NCI-H2227 treated with DMSO at 0.1 percent for 48 hours (cell line): Measurements from ENCODE around the gene TNFRSF14.

Source experiments
- DNase-seq: peaks from one replicate; lab custom pipeline; 2025; lab: John Stamatoyannopoulos, UW

TNFRSF14 gene

DNA sequence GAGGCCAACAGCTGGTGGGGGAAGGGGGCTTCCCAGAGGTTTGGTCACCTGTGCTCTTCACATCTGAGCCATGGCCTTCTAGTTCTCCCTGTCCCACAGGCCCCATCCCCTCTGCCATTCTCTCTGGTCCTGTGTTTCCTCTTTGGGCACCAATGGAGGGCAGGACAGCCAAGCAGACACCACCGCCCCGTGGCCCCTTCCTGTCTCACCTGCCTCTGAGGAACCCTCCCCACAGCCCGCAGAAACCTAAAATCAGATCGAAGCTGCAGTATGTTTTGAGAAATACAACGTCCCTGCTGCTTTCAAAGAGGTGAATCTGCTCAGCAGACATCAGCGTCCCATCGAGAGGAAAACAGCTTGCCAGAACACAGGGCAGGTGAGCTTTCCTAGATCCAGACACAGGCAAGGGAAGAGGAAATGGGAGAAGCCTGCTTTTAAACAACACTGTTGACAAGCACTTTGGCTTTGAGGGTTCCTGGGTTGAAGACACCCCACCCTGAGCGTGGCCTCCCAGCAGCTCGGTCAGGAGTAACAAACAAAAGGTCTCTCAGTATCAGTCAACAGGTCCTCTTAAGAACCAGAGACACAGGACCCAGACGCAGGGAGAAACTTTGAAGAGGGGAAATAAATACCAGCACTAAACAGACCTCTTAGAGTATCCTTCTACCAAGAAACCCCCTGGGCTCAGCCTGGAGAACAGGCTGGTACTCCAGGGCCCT, 32.1 kb upstream of the TNFRSF14 start:
- DNase-seq = no peak

DNA sequence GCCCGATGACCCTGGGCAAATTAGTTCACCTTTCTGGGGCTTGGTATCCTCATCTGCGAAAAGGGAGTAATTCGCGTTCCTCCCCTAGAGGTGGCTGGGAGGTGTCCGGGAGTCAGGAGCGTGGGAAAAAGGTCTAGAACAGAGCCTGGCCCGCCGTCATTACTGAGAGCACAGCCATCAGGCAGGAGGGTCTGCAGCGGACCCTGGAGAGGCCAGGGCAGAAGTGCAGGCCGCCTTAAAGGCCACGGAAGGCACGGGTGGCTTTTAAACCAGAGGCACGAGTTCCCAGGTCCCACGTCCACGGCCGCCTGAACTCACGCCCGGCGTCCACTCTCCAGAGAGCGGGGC, 30.6 kb upstream of the TNFRSF14 start:
- DNase-seq = no peak

DNA sequence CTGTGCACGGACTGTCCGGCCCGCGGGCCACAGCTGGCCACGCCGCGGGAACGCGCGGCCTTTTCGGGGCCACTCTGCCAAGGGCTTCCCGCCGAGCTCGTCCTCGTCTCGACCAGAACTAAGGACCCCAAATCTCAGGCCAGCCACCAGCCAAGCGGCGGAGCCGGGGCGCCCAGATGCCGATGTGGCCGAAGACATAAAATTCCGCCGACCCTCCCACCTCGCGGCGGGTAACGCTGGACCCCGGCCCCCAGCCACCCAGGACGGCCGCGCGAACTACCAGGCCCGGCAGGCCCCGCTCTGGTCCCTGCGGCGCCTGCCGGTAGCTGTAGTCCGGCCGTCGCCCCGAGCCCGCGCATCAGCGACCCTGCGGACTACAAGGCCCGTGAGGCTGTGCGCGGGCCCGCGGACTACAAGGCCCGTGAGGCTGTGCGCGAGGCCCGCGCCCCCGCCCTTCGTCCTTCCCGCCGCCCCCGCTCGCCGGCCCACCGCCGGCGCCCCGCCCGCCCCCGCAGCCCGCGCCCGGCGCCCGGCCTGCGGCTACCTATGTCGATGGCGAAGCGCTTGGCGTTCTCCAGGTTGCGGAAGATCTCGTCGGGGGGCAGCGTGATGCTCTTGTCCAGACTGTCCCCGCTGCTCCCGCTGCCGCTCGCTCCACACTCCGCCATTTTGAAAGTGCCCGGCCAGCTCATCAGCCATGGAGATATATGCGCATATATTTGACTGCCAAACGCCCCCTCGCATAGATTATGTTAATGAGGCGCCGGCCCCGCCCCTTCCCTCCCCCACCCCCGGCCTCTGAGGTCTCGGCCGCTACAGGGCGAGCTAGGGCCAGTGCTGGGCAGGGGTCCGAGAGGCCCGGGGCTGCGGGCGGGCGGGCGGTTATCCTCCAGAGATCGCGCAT, 30.0 kb upstream of the TNFRSF14 start, which contains the start of gene PANK4:
PANK4 (minus strand) TSS at position 677 of the 904 bp plus-strand sequence; CDS start at position 668, 9 bp downstream.
- DNase-seq = peak; percentile 88

DNA sequence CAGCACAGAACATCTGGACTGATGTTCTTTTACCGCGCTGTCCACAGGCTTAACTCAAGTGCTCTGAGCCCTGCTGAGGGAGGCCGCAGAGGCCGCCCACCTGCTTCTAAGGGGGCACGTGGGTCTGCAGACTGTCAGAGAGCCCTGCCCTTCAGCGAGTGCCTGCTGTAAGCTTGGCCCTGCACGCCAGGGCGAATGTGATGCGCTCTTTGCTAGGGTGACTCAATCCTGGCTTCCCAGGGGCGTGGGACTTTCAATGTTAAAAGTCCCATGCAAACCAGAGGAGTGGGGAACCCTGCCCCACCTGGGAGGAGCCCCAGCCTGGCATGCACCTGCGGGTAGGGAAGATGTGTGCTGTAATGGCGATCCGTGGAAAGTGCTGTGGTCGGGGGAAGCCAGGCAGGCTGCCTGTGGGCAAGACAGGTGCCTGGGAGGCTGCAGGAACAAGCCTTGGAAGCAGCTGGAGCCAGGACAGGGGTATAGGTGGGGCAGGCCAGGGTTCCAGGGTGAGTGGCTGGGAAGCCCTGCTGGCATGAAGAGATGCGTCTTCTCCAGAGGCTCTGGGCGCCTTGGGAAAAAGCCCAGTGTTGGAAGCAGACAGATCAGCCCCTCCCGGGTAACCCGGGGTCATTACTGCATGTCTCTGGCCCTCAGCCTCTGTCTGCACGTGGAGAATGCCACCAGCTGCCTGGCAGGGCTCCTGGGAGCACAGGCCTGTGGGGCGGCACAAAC, 29.2 kb upstream of the TNFRSF14 start:
- peak; percentile 71 for DNase-seq

DNA sequence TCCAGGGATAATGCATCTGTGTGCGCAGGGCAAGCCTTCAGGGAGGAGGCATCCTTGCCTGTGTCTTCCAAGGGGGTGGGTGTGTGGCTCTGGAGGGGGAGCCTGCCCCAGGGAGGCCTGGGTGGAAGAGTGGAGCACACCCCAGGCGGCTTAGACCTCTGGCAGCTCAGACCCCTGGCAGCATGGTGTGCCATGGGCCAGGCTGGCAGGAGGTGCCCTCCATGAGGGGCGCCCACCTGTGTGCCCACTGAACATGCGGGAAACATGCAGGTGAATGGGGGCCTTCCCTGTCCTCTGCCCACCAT, 28.7 kb upstream of the TNFRSF14 start:
- DNase-seq = no peak

DNA sequence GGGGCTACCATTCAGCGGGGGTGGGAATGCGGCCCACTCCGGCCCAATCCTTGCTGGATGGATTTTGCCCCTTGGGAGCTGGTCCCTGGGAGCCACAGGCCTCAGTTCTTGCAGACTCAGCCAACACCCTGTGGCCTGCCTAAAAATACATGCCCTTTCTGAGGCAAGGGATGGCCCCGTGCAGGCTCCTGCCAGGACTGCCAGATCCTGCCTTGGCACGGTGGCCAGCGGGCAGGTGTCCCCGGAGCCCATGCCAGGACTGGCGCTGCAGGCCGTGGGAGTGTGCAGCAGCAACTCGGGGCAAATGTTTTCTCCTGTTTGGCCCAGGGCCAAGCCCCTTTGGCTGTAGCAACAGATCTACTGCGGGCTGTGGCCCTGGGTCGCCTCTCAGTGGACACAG, 28.2 kb upstream of the TNFRSF14 start:
- DNase-seq = no peak

DNA sequence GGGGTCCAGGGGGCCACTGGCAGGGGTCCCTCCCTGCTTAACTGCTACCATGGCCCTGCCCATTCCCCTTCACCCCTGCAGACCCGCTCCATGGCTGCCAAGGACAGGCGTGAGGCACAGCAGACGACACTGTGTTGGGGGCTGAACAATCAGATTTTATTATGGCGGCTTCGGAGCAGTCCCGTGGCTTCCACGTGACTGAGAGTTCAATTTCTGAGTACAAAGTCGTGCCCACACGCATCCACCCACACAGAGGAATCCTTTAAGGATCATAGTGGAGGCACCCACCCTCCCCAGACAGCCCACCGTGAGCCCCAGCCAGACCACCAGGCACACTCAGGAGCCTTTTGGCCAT, 27.6 kb upstream of the TNFRSF14 start:
- DNase-seq = no peak

DNA sequence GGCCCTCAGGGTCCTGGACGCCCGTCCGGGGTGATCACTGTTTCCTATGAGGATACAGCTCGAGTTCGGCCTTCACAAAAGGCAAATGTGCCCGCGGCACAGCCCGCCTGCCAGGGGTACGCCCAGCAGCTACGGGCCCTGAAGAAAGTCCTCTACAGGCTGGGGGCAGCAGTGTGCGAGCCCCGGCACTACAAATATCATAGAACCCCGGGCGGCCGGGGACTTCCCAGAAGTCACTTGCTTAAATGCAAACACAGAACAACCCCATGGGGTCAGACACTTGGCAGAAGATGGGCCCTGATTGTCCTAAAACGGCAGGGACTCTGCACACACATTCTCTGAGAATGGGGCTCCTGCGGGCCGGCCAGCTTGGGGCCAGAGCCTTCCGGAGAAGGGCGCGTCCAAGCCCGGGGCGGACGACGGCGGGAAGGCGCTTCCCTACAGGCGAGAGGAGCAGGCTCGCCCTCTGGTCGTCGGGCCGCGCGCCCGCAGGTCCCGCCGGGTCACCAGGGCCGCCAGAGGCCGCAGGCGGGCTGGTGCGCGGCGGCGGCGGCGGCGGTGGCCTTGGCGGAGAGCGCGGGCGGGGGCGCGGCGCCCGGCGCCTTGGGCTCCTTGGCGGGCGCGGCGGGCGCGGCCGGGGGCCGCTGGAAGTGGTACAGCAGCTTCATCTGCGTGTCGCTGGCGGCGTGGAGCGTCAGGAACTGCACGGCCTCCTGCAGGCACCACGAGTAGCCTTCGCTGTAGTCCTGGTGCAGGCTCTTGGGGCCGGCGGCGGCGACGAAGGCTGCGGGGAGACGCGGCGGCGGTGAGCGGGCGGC, 27.0 kb upstream of the TNFRSF14 start:
- DNase-seq = no peak

DNA sequence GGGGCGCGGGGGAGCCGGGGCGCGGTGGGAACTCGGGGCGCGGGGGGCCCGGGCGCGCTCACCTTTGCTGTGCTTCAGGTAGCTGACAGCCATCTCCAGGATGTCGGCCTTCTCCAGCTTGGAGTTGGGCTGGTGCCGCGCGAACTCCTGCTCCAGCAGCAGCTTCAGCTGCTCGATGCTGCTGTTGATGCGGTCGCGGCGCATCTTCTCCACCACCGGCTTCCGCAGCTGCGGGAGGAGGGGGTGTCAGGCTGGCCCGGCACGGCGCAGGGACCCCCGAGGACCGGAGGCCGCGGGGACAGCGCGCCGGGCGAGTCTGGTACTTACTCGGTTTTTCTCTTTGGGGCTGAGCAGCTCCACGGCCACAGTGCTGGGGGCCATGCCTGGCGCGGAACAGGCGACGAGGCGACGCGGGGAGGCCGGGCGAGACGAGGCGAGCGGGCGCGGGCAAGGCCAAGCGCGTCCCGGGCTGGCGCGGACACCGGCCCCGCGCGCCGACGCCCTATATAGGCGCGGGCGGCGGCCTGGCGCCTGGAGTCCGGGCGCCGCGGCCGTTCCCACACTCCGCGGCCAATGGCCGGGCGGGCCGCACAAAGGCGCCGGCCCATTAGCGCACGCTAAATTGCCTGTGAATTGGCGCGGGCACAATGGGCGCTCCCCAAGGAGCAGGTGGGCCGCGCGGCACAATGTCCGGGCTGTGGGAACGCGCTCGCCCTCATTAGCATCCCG, 26.2 kb upstream of the TNFRSF14 start, which contains the start of gene HES5:
HES5 (minus strand) TSS at position 480 of the 729 bp plus-strand sequence; CDS start at position 381, 99 bp downstream.
- DNase-seq = no peak

DNA sequence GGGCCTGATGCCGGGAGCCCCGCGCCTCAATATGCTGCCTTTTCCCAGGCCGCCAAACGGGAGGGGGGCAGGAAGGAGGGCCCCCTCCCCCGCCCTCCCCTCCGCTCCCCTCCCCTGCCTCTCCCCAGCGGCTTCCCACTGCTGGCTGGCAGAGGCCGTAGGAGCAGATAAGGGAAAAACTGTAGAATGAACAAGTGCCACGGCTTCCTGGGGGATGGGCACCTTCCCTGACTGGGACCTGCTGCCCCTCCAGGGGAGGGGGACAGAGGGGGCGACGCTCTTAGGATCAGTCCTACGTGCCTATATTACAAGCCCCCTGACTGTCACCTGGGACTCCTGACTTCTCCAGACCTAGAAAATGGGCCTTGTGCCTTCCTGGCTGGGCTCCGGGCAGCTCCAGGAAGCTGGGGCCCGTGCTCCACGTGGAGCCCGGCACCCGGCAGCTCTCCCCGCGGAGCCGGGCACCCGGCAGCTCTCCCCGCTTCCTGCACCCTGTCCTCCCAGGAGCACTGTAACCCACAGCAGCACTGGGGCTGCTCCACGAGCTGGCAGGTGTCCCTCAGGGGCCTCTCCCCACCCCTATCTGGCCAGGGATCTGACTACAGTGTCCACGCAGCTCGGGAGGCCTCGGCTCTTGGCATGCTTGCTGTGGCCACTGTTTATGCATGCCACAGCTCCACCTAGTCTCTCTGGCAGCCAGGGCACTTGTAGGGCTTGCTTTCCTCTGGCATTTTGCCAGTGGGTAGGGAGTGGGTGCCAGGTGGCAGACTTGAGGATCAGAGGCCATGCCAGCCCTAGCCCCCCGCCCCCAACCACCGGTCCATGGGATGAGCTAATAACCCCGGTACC, 25.4 kb upstream of the TNFRSF14 start:
- peak; percentile 14 for DNase-seq

DNA sequence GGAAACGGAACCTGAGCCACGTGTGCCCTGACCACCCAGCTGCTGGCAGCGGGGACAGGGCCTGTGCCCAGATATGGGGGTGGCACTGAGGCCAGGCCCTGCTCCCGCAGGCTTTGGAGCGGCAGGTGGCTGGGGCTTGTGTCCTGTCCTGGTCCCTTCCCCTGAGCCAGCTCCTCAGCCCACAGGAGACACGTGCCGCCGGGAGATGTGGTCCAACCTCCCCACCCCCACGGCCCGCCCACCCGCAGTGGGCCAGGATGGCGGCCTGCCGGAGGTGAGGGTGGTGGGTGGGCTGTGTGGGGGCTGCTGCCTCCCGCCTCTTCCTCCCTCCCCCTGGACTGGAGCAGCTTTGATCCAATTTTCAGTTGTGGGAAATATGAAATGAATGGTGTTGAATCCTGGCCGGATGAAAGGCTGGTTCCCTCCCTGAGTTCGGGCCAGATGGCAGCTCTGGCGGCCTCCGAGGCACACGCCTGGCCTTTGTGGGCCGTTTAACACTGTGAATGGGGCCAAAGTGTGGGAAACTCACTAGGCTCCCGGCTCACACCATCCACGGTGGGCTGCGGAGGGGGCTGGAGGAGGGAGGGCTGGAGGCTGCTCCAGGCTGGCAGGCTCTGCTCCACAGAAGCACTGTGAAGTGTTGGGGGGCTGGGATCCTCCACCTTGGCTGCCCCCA, 23.5 kb upstream of the TNFRSF14 start:
- no peak for DNase-seq

DNA sequence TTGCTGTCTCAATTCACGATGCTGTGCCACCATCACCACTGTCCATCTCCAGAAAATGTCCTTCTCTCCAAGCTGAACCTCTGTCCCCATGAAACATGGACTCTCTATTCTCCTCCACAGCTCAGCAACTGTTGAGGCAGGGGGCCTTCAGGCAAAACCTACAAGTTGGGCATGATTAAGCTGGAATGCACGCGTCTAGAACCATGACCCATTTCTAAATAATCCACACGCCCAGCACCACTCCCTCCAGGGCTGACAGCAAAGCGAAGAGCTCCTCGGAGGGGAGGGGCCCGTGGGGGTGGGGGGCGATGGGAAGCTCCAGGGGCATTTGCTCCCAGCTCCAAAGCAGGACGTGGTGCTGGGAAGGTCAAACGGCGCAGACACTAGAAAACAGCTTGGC, 22.8 kb upstream of the TNFRSF14 start:
- DNase-seq = no peak

DNA sequence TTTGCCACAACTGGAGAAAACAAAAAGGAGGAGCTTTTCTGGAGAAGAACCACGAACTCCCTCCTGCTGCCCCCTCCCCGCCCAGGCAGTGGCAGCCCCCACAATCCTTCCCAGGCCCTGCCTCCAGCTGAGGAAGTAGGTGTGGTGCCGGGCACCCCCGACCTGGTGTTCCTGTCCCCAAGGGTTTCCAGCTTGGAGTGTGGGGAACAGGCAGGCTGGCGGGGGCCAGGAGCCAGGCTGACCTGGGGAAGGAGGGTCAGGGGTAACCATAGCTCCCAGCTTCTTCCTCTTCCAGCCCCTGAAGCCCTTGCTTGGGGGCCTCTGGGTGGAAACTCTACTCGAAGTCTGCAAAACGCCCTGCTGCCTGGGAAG, 21.9 kb upstream of the TNFRSF14 start:
- no peak for DNase-seq

DNA sequence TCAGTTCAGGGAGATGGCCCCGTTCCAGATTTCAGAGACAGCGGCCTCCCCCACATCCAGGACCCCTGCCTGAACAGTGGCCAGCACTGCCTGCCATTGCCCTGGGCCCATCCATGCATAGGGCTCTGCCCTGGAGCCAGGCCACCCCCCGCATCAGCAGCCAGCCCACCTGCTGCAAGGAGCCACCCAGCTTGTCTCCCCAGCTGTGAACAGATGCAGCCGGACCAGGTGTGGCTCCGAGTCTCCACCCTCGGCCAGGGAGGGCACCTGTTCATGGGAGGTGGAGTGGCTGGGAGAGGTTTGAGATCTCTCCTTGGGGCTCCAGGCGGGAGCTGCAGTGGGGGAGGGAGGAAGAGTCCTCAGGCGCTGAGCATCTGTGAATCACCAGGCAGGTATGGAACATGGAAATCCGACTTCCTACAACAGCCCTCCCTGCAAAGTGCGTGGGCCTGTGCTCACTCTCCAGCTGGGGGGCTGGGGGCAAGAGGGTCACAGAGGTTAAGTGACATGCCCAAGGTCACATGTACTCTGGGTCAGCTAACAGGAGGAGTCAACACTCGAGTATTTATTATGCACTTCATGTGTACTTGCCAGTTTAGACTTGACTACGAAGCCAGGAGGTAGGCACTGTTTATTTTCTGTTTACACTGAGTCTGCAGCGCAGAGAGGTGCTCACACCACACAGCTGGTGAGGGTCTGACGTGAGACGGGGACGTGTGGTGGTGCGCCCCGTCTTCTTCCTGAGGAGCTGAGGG, 21.3 kb upstream of the TNFRSF14 start:
- DNase-seq = no peak

DNA sequence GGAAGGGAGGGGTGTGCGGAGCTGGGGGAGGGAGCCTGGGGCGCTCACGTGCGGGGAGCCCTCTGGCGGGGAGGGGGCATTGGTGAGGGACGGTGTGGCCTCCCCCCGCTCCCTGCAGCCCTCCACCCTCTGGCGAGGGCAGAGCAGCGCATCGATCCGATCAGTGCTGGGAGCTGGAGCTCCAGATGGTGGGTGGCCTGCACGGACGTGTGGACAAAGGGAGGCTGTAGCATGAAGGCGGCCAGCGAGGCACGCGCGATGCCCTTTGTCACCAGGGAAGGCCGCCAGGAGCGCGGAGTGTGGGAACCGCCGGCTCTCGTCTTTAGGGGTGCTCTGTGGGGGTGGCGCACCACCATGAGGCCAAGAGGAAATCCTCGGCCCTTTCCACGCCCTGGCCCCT, 20.7 kb upstream of the TNFRSF14 start:
- no peak for DNase-seq

DNA sequence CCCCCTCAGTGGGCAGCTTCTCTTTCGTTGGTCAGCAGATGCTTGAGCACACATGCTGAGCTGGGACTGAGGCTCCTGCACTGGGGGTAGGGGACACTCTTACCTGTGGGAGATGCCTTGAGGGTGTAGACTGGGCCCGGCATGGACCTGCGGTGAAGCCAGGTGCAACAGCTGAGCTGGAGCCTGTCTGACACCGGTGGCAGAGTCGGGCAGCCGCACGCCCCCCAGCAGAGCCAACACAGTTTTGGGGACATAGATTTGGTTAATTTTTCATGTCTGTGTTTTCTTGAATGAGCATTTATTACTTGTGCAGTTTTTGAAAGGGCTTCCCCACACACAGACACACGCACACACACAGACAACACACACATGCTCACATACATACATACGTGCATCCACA, 20.2 kb upstream of the TNFRSF14 start:
- no peak for DNase-seq

DNA sequence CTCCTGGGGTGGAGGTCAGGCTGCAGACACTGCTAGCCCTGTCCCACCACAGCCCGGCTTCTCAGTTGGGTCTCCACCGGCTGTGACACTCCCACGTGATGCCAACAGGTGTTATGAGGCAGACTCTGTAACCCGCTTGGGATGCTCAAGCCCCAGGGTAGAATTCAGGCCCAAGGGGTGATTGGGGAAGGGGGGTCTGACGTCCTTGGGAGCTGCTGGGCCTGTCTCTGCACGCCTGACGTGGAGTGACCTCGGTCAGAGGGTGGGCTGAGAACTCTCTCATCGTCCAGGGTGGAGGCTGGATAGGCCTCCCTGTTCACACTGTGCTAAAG, 18.4 kb upstream of the TNFRSF14 start:
- no peak for DNase-seq

DNA sequence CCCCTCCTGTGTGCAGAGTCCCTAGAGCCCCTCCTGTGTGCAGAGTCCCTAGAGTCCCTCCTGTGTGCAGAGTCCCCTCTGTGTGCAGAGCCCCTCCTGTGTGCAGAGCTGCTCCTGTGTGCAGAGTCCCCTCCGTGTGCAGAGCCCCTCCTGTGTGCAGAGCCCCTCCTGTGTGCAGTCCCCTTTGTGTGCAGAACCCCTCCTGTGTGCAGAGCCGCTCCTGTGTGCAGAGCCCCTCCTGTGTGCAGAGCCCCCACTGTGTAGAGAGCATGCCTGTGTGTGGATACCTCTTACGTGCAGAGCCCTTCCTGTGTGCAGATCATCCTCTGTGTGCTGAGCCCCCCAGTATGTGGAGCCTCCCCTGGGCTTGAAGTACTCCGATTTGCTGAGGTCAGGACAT, 17.8 kb upstream of the TNFRSF14 start:
- no peak for DNase-seq

DNA sequence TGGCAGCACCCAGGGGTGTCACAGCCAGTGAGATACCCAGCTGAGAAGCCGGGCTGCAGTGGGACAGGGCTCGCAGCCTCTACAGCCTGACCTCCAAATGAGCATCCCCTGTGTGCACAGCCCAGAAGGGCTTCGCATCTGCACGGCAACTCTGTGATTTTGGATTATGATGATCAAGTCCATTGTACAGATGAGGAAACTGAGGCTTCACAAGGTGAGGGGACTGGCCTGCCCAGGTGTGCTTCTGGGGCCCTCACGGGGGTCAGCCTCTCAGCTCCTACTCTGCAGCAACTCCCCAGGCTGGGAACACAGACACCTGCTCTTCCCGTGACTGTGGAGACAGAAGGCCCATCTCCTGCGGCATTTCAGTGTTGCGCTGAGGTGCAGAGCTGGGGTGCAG, 17.3 kb upstream of the TNFRSF14 start:
- DNase-seq = no peak
